MM.1S (cell line): ENCODE data around the gene SH3GLB1.

Experiments
- CTCF ChIP-seq: fragments of 300-600 bp; sonication (generic); IDR thresholded peaks from 2 replicates; pipeline ENCODE4 v1.5.1; 2016; ENCODE audit warnings: antibody characterized with exemption, low read length, mixed read lengths
- EZH2 ChIP-seq: fragments of 300-600 bp; sonication (generic); optimal IDR thresholded peaks from 2 replicates; pipeline ENCODE3; 2017; ENCODE audit warnings: low read depth, mild to moderate bottlenecking, antibody characterized with exemption, low read length, mixed read lengths

- no peak for TF ChIP-seq CTCF
- no peak for TF ChIP-seq EZH2
Observed at GRCh38 chr1:86788300-86789206, 84.2 kb downstream of the SH3GLB1 start.
